Inflammatory macrophage treated with lipopolysaccharide for 4 hours (primary cell): Measurements from ENCODE around the gene DNAJC21.

ENCODE experiments used
- DNase-seq: peaks from one replicate; pipeline ENCODE4 v3.0.0-alpha.2; 2020

DNAJC21 gene

GRCh38 chr5:34982823-34983222, 53.5 kb downstream of the DNAJC21 start:
- DNase-seq: no peak

GRCh38 chr5:34986965-34987364, 57.6 kb downstream of the DNAJC21 start:
- no peak for DNase-seq

DNA sequence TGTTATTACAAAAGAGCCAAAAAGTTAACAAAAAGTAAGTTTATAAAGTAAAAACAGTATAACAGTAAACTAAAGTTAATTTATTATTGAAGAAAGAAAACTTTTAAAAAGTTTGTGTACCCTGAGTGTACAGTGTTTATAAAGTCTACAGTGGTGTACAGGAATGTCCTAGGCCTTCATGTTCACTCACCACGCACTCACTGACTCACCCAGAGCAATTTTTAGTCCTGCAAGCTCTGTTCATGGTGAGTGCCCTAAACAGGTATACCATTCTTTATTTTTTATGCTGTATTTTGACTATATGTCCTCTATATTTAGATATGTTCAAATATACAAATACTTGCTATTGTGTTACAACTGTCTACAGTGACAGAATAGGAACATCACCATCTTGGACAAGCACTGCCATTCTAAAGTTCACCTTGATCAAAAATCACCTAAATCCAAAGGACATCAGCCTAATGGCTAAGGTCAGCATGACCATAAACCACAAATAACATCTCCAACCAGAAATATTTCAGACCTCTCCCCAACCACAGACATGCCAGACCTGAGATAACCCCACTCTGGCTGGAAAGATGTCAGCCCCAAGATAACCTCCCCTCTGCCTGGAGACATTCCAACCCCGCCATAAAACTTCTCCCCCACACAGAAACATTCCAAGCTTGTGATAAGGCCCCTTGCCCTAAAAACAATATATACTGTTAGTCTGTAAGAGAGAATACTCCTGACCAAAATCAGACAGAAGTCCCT, 62.3 kb downstream of the DNAJC21 start:
- no peak for DNase-seq

- no peak for DNase-seq
Measured at GRCh38 chr5:34993951-34994350, 64.6 kb downstream of the DNAJC21 start.

DNA sequence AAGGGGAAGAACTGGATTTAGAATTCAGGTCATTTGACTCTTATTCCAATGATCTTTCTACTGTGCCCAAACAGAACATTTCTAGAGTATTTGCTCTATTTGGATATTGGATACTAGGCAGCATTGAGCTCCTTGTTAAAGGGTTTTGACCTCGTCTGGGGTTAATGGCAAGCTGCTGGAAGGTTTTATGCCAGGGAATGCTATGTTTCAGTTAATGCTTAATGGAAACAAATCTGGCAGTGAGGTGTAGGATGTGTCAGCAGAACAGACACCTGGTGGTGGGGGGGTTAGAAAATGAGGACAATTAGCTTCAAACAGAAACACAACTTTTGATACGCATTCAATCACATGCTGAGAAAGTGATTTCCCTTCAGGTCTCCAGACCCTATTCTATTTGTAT, 66.9 kb downstream of the DNAJC21 start:
- DNase-seq: no peak

DNA sequence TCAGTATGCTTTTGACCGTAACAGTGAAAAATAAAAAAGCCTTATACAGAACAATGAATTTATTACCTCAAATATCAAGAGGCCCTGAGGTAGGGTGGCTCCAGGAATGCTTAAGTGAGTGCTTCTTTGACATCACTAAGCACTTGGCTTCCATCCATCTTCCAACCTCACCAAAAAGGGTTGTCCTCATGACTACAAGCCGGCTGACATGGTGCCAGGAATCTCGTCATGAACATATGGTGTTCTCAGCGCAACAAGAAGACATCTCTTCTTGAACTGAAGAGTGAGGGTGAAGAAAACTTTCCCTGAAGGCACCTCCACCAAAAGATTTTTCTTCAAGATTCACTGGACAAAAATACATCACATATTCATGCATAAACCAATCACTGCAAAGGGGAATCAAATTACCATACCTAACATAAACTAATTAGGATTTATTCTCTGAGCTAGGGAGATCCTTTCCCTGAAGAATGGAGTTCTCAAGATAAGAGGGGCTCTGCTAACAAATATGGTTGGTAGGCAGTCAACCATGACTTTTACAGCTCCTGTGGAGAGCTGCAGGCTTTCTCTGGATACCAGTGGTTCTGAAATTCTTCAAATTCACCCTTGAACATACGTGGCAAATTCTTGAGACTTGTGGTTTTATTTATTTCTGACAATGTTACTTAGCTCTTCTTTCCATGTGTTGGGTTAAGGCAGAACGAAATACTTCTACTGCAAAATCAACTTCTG, 68.9 kb downstream of the DNAJC21 start:
- no peak for DNase-seq

GRCh38 chr5:35001842-35002241, 72.5 kb downstream of the DNAJC21 start:
- no peak for DNase-seq

DNA sequence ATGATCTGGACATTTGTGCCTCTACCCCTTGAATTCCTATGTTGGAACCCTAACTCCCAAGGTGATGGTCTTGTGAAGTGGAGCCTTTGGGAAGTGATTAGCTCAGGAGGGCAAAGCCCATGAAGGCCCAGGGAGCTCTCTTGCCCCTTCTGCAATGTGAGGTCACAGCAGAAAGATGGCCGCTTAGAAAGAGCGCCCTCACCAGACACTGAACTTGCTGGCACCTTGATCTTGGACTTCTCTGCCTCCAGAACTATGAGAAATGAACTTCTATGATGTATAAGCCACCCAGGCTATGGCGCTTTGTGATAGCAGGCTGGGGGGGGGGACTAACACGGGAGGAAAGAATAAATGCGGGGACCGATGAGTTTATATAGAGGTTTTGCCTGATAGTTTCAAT, 73.1 kb downstream of the DNAJC21 start:
- no peak for DNase-seq

DNA sequence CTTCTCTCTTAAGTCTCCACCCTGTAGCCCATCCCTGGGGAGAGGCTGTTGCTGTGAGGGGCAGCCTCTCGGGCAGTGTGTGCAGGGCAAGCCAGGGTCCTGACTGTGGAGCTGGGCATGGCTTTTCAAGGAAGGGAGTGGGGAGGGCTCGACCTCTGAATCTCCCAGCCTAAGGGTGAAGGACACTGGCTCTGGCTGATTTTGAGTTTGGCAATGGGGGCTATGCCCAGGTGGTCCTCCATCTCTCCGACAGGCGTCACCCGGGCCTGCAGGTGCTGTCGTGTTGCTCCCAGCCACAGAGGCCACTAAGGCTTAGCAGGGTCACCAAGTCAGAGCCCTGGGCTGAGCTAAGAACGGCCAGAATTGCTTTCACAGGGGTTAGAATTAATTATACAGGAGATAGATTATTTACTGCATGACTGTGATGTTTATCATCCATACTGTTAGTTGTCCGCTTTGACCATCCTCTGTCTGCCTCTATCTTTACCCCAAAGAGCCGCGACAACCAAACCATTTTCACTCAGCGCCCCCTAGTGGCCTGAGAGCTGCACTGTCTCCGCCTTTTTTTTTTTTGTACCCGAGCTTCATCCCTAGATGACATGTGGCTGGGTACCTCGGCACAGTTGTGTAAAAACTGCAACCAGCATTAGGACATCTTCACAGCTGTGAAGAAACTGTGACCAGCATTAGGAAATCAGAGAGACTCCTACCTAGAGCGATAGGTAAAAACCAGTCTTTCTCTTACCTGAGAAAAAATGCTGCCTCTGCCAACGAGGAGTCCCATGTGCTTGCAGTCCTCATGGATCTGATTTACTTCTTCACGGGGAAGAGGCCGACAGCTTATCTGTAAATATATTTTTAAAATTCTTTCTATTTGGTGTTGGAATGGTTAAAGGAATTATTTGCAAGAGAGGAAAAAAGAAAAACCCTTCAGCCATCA, 73.9 kb downstream of the DNAJC21 start:
- DNase-seq: peak; percentile 44

DNA sequence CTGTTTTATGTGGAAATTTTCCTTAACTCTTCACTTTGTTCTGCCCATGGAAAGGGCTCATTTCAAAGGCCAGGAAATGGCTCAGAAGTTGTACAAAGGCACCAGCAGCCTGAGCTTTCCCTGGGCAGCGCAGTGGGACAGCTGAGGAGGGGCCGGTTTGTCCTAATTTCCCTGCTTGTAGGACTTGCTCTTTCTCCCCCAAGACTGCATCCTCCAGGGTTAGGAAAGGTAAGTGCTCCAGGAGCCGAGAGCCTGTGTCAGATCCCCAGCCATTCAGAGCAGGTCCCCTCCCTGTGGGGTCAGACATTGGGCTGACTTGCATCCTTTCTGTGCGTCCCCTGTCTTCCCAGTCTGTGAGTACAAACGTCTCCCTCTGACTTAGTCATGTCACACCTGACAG, 74.8 kb downstream of the DNAJC21 start:
- DNase-seq: no peak

GRCh38 chr5:35004771-35005170, 75.4 kb downstream of the DNAJC21 start:
- no peak for DNase-seq
